Measurements from ENCODE around the gene PLEKHM2.

- TF ChIP-seq ZNF274 (IDR thresholded peaks at IDR 0.05; ENCODE audit: low read depth, low read length) (no peak), YY1 (IDR thresholded peaks at IDR 0.05; ENCODE audit: insufficient read depth, insufficient read length) (no peak), SUZ12 (IDR thresholded peaks at IDR 0.05; ENCODE audit: extremely low read depth, insufficient read depth, insufficient read length) (no peak)
Measured at GRCh38 chr1:15693371-15693770, 9.3 kb downstream of the PLEKHM2 start.
